Medulla oblongata (tissue), 1 donor: ENCODE data around the gene MESP2.
"Not testable (repeated sequence)": the region's sequence is repeated elsewhere in the genome, so short reads cannot be mapped to it uniquely, and the experiment has no call there.

Source experiments
- DNase-seq: peaks from one replicate; pipeline ENCODE4 v3.0.0-alpha.2; 2015; ENCODE audit errors: extremely low spot score

The MESP2 gene

DNA sequence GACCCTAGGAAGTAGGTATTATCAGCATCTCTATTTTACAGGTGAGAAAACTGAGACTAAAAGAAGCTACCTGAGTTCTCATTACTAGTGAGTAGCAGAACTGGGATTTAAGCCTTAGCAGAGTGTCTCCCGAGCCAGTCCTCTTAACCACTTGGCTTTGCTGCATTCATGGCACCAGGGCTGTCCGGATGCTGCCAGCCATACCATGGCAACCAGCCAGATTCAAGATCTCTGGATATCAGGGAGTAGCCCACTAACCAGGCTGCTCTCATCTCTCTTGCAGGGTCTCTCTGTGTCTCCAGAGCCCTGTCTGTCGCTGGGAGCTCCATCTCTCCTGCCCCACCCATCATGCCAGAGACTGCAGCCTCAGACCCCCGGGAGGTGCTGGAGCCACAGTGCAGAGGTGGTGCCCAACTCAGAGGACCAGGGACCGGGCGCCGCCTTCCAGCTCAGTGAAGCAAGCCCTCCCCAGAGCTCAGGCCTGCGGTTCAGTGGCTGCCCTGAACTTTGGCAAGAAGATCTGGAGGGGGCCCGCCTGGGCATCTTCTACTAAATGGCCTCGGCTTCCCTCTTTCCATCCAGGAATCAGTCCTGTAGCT lies 1.7 kb downstream of the MESP2 start:
- DNase-seq = peak; percentile 30

DNA sequence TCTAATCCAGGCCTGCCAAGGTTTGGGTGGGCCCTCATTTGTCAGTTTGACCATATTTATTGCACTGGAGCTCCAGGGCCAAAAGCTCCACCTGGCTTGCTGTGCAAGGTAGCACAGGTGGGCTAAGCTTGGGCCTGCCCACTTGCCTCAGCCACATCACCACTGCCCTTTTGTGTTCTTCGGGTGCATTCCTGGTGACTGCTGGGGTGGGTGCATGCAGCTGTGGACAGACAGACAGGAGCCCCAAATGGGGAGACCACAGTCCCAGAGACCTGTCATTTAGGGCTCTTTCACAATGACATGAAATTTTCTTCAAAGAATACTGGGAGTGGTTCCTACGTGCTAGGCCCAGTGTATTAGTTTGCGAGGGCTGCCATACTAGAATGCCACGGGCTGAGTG lies 2.7 kb downstream of the MESP2 start:
- DNase-seq = no peak

DNA sequence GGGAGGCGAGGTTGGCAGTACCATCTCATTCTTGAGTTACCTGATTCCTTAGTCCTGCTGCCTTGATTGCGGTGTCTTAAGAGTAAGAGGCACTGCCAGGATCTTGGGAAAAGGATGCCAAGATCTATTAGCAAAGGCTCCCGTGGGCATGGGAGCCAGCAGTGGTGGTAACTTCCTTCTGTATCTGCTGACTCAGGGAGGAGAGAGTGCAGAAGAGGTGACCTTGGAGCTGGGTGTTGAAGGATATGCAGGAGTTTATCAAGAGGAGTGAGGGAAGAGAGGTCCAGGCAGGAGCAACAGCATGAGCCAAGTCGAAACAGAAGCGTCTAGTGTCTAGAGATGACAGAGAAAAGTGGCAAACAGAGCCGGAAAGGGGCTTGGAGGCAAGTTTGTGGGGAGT lies 4.5 kb downstream of the MESP2 start:
- DNase-seq = no peak

DNA sequence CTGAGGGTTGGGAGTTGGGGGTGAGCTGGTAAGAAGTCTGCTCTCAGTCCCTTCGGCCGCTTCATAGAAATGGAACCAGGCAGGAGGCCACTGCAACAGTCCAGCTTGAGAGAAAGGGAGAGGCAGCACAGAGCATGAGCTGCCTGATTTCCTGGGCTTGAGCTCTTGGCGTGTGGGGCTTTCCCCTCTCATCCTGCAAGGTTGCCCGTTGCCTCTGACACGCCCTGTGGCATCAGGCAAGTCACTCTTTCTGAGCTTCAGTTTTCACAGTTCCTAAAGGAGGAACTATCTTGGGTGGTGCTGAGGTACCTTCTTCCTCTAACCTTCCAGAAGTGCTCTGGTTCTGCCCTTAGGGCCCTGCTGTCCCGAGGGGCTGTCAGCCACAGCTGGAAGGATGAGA lies 4.9 kb downstream of the MESP2 start:
- DNase-seq = no peak

- no peak for DNase-seq
Observed at GRCh38 chr15:89781891-89782618, 5.9 kb downstream of the MESP2 start.

DNA sequence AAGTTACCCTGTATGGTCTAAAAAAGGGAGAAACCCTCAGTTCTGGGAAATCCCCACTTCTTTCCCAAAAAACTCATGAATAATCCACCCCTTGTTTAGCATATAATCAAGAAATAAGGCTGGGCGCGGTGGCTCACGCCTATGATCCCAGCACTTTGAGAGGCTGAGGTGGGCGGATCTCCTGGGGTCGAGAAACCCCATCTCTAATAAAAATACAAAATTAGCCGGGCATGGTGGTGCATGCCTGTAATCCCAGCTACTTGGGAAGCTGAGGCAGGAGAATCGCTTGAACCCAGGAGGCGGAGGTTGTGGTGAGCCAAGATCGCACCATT lies 6.5 kb downstream of the MESP2 start:
- DNase-seq = not testable (repeated sequence)

DNA sequence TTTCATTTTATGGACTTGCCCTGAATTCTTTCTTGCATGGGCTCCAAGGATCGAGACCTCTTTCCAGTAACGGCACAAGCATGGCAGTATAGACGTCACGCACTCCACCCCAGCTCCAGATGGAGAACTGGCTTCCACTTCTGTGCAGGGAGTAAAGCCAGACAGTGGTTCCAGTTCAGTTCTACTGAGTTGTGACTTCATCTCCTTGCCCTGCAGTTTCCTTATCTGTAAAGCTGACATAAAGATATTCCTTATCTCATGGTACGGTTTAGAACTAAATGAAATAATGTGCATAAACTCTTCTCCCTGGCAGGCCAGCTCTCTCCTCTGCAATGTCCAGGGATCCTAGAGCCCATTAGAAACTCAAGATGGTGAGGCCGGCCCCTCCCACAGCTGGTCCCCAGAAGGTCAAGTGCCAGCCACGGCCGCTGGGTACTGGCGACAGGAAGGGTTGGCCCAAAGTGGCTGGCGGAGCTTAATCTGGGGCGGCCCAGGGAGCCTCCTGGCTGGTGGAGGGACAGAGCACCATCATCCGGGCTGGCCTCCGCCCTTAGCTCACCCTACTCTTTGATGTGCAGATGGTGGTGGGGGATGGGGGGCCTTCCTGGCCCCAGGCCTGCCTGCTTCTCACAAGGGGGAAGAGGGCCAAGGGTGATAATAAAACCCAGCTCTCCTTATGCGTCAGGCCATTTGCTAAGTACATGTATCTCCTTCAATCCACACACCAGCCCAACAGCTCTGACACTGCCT lies 7.2 kb downstream of the MESP2 start:
- DNase-seq = no peak

- no peak for DNase-seq
Observed at GRCh38 chr15:89783861-89784685, 7.9 kb downstream of the MESP2 start.

- no peak for DNase-seq
Observed at GRCh38 chr15:89784686-89784960, 8.5 kb downstream of the MESP2 start.

GRCh38 chr15:89785064-89785773 lies 9.1 kb downstream of the MESP2 start:
- DNase-seq = no peak

GRCh38 chr15:89785774-89786140 lies 9.6 kb downstream of the MESP2 start:
- DNase-seq = no peak

DNA sequence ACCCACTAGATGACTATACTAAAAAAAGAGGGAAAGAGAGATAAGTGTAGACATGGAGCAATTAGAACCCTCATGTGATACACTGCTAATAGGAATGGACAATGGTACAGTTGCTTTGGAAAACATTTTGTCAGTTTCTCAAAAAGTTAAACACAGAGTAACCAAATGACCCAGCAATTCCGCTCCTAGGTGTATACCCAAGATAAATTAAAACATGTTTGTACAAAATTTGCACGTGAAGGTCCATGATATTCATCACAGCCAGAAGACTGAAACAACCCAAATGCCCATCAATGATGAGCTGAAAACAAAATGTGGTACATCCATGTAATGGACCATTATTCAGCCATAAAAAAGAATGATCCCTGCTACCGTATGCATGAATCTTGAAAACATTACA lies 11.8 kb downstream of the MESP2 start:
- no peak for DNase-seq

DNA sequence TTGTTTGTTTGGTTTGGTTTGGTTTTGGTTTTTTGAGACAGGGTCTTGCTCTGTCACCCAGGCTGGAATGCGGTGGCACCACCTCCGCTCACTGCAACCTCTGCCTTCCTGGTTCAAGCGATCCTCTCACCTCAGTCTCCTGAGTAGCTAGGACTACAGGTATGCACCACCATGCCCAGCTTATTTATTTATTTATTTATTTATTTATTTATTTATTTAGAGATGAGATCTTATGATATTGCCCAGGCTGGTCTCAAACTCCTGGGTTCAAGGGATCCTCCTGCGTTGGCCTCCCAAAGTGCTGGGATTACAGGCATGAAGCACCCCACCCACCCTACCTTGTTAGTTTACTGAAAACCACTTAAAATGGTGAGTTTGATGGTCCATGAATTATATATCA lies 12.5 kb downstream of the MESP2 start:
- DNase-seq = not testable (repeated sequence)

DNA sequence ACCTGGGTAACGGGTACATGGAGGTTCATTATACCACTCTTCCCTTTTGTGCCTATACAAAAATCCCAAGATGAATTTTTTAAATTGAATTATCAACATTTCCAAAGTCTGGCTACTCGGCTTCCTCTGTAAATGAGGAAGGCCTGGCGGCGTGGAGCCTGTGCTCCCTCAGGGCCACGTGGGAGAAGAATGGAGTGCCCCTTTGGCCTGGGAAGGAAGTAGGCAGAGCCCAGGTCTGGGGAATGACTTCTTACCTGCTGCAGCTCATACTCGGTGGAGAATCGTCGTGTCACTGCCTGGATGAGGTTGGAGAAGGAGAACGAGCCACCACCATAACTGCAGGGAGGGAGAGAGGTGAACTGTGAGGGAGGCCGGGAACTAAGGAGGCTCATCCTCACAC lies 14.1 kb downstream of the MESP2 start:
- DNase-seq = no peak

- no peak for DNase-seq
Observed at GRCh38 chr15:89790661-89791060, 14.5 kb downstream of the MESP2 start.

- DNase-seq = no peak
Observed at GRCh38 chr15:89792106-89792805, 16.1 kb downstream of the MESP2 start.

DNA sequence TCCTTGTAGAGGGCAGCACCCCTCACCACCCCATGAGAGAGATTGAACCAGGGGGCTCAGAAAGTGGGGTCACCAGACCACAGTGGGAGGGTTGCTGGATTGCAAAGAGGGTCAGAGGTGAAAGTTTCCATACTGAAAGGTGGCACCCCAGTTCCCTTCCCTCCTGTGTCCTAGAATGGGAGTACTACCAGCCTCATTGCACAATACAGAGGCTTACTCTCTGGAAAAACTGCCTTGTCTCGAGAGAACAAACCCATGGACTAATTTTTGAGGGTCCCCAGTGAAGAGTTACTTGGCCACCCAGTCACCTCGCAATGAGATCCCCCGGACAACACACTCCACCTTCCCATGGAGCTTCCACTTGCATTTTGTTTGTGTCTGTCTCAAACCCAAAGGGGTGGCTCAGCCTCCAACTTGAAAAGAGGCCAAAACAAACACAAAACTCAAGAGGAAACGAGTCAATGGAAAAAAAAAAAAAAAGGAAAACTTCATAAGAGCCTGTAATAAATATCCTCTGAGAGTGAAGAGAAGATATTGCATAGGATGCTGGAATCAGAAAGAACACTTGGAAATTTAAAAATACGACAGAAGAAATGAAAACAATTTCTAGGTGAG lies 18.6 kb downstream of the MESP2 start:
- no peak for DNase-seq

DNA sequence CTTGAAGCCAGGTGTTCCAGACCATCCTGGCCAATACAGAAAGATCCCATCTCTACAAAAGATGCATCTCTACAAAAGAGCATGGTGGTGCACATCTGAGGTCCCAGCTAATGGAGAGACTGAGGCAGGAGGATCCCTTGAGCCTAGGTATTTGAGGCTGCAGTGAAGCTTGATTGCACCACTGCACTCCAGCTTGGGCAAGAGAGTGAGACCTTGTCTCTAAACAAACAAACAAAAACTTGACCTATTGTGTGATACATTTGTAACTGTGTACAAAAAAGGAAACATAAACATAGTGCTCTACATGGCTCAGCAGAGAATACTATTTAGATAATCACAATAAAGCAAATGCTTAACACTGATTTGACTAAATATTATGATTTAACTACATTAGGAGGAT lies 19.9 kb downstream of the MESP2 start:
- no peak for DNase-seq

- DNase-seq = no peak
Observed at GRCh38 chr15:89797678-89798201, 21.6 kb downstream of the MESP2 start.

DNA sequence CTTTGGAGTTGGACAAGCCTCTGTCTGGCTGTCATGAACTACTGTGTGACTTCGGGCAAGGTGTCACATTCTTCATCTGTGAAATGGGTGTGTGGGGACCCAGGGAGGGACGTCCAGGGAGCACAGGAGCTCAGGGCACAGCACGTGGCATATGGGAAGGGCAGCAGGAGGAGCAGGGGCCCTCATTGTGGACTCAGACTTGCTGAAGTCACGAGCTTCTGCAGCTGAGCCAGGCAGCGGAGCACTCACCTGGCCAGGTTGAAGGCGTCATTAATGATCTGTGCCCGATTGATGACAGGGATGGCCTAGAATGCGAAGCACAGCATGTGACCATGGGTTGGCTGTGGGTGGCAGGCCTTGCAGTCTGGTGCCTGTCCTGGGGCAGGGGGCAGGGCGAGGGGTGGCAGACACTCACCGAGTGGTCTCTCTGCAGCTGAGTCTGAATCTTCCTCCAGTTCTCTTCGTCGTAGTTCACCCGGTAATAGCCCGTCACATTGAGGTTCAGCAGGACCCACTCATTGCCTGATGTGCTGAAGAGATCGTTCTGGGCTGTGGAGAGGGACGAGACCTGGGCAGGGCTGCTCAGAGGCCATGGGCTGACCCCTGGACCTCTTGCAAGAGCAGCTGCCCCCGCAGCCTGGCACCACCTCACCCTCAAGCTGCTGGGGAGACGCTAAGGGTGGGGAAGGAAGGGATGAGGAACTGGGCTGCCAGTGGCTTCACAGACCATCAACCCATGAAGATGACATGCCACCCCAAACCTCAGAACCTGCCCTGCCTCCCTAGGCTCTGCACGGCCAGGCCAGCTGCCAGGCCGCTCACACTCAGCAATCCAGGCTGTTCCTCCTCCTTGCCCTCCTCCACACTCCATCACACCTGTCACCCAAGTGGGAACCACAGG lies 23.1 kb downstream of the MESP2 start:
- DNase-seq = no peak
